ENCODE measurements around the gene ZNF133. TPM values are rescaled to one million over a fixed set of nuclear protein-coding genes. Genes with fewer than 3 reads are reported as not detected.

The ZNF133 gene
- total RNA-seq, 1 experiment from 2014 or later = 16.2 TPM

DNA sequence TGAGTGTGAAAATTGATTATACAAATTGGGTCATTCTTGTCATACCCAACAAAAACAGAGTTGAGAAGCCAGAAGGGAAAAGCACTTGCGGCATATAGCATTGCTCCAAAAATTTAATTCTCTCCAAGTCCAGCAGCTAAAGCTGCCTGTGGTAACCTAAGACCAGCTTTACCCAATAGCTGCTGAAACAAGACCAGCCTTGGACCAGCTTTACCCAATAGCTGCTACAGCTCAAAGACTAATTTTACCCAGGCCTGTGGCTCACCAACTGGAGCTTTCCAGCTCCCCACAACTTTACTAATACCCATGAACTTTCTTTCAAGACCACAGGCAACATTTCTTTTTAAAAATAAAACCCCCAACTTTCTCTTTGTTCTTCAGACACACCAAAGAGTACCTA is 32.8 kb upstream of the ZNF133 start:
- H3K4me1 Mint-ChIP-seq = no peaks in the 10 kb centered on the region
- ATAC-seq = no peak

DNA sequence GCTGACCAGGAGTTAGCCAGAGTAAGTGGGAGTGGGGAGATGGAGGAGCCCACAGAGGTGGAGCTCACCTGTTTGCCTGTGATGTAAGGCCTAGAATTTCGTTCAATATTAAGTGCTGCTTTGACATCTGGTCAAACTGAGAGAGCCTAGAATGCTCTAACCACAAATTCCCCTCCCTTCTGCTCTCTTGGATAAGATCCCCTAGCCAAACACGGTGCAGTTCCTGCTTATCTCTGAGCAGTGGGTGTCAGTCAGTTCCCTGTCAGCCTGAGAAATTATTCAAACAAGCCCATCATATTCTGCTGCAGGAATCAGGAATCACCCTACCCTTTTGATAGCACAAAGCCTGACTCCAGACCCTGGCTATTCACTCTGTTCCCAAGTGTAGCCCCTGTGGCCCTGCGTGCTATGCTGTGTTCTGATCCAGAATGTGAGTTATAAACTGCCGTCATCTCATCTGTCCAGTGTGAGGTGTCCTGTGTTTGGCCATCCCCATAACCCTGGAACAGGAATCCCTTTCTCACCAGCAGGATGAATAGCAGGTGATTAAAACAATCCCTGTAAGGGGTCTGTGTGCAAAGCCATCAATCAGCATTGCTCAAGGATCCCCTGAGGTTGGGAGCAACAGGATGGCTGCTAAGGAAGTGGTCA is 31.8 kb upstream of the ZNF133 start:
- H3K9me3 Mint-ChIP-seq = no peaks in the 10 kb centered on the region
- DNase-seq (ENCODE audit: low spot score) = no peak

More for the DNA sequence above, 32.8 kb upstream of the ZNF133 start:
- ChIA-PET POLR2A (no interaction called here), CTCF (interaction anchor here (0.7 kb wide), 1 partner anchor 968 kb away, joined by 4 read pairs; no protein-coding TSS in a partner anchor)
- H3K36me3 Mint-ChIP-seq = no peaks in the 10 kb centered on the region
- no peak overlapping the region for H3K27ac Mint-ChIP-seq
- no peak overlapping the region for H3K4me3 Mint-ChIP-seq
- H3K9me3 Mint-ChIP-seq = no peaks in the 10 kb centered on the region
- no peaks in the 10 kb centered on the region for H3K27me3 Mint-ChIP-seq (ENCODE audit: low read depth)
- DNase-seq (ENCODE audit: low spot score) = no peak
- TF ChIP-seq, protein P1, sequence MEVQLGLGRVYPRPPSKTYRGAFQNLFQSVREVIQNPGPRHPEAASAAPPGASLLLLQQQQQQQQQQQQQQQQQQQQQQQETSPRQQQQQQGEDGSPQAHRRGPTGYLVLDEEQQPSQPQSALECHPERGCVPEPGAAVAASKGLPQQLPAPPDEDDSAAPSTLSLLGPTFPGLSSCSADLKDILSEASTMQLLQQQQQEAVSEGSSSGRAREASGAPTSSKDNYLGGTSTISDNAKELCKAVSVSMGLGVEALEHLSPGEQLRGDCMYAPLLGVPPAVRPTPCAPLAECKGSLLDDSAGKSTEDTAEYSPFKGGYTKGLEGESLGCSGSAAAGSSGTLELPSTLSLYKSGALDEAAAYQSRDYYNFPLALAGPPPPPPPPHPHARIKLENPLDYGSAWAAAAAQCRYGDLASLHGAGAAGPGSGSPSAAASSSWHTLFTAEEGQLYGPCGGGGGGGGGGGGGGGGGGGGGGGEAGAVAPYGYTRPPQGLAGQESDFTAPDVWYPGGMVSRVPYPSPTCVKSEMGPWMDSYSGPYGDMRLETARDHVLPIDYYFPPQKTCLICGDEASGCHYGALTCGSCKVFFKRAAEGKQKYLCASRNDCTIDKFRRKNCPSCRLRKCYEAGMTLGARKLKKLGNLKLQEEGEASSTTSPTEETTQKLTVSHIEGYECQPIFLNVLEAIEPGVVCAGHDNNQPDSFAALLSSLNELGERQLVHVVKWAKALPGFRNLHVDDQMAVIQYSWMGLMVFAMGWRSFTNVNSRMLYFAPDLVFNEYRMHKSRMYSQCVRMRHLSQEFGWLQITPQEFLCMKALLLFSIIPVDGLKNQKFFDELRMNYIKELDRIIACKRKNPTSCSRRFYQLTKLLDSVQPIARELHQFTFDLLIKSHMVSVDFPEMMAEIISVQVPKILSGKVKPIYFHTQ (CRISPR knock-in tag; IDR thresholded peaks at IDR 0.05) = no peak
- no peak for TF ChIP-seq TCF7 (CRISPR knock-in tag; IDR thresholded peaks at IDR 0.05; ENCODE audit: low read depth)
- TF ChIP-seq, protein P2, sequence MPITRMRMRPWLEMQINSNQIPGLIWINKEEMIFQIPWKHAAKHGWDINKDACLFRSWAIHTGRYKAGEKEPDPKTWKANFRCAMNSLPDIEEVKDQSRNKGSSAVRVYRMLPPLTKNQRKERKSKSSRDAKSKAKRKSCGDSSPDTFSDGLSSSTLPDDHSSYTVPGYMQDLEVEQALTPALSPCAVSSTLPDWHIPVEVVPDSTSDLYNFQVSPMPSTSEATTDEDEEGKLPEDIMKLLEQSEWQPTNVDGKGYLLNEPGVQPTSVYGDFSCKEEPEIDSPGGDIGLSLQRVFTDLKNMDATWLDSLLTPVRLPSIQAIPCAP (CRISPR knock-in tag; IDR thresholded peaks at IDR 0.05) = no peak
- no peak for TF ChIP-seq ZNF423 (CRISPR knock-in tag; IDR thresholded peaks at IDR 0.05)
- TF ChIP-seq, protein P3, sequence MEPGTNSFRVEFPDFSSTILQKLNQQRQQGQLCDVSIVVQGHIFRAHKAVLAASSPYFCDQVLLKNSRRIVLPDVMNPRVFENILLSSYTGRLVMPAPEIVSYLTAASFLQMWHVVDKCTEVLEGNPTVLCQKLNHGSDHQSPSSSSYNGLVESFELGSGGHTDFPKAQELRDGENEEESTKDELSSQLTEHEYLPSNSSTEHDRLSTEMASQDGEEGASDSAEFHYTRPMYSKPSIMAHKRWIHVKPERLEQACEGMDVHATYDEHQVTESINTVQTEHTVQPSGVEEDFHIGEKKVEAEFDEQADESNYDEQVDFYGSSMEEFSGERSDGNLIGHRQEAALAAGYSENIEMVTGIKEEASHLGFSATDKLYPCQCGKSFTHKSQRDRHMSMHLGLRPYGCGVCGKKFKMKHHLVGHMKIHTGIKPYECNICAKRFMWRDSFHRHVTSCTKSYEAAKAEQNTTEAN (CRISPR knock-in tag; IDR thresholded peaks at IDR 0.05) = no peak
- no peak for TF ChIP-seq FOXP1 (CRISPR knock-in tag; IDR thresholded peaks at IDR 0.05; ENCODE audit: borderline replicate concordance)
- TF ChIP-seq HMGA2 (CRISPR knock-in tag; IDR thresholded peaks at IDR 0.05) = no peak
- no peak for TF ChIP-seq TP53 (CRISPR knock-in tag; IDR thresholded peaks at IDR 0.05)
- TF ChIP-seq GABPB1 (CRISPR knock-in tag; IDR thresholded peaks at IDR 0.05) = no peak
- no peak for TF ChIP-seq ZNF317 (CRISPR knock-in tag; IDR thresholded peaks at IDR 0.05; ENCODE audit: borderline replicate concordance, low read depth)

More for the DNA sequence above, 31.8 kb upstream of the ZNF133 start:
- POLR2A ChIA-PET = no interaction called here
- Mint-ChIP-seq H3K4me1 (no peaks in the 10 kb centered on the region), H3K27me3 (ENCODE audit: low read depth) (no peaks in the 10 kb centered on the region), H3K36me3 (no peaks in the 10 kb centered on the region), H3K27ac (no peak overlapping the region), H3K4me3 (no peak overlapping the region)
- no peak for ATAC-seq
- TF ChIP-seq FOXK1 (CRISPR knock-in tag; IDR thresholded peaks at IDR 0.05) (no peak), CBFB (CRISPR knock-in tag; IDR thresholded peaks at IDR 0.05; ENCODE audit: low read depth) (no peak), TCF7 (CRISPR knock-in tag; IDR thresholded peaks at IDR 0.05; ENCODE audit: low read depth) (no peak), NFE2L1 (CRISPR knock-in tag; IDR thresholded peaks at IDR 0.05) (no peak), JAZF1 (CRISPR knock-in tag; IDR thresholded peaks at IDR 0.05) (no peak), ZNF121 (CRISPR knock-in tag; IDR thresholded peaks at IDR 0.05) (no peak), RELA (CRISPR knock-in tag; IDR thresholded peaks at IDR 0.05; ENCODE audit: borderline replicate concordance) (no peak)
- TF ChIP-seq, protein P4, sequence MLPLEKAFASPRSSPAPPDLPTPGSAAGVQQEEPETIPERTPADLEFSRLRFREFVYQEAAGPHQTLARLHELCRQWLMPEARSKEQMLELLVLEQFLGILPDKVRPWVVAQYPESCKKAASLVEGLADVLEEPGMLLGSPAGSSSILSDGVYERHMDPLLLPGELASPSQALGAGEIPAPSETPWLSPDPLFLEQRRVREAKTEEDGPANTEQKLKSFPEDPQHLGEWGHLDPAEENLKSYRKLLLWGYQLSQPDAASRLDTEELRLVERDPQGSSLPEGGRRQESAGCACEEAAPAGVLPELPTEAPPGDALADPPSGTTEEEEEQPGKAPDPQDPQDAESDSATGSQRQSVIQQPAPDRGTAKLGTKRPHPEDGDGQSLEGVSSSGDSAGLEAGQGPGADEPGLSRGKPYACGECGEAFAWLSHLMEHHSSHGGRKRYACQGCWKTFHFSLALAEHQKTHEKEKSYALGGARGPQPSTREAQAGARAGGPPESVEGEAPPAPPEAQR (CRISPR knock-in tag; IDR thresholded peaks at IDR 0.05) = no peak
- TF ChIP-seq, protein P5, sequence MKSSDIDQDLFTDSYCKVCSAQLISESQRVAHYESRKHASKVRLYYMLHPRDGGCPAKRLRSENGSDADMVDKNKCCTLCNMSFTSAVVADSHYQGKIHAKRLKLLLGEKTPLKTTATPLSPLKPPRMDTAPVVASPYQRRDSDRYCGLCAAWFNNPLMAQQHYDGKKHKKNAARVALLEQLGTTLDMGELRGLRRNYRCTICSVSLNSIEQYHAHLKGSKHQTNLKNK (CRISPR knock-in tag; IDR thresholded peaks at IDR 0.05) = no peak
- TF ChIP-seq, protein P6, sequence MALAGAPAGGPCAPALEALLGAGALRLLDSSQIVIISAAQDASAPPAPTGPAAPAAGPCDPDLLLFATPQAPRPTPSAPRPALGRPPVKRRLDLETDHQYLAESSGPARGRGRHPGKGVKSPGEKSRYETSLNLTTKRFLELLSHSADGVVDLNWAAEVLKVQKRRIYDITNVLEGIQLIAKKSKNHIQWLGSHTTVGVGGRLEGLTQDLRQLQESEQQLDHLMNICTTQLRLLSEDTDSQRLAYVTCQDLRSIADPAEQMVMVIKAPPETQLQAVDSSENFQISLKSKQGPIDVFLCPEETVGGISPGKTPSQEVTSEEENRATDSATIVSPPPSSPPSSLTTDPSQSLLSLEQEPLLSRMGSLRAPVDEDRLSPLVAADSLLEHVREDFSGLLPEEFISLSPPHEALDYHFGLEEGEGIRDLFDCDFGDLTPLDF (CRISPR knock-in tag; IDR thresholded peaks at IDR 0.05) = no peak
- CTCF ChIA-PET = no interaction called here

Measured in WTC11 (cell line).